Measurements from ENCODE around the gene SCLY.

Gene SCLY

DNA sequence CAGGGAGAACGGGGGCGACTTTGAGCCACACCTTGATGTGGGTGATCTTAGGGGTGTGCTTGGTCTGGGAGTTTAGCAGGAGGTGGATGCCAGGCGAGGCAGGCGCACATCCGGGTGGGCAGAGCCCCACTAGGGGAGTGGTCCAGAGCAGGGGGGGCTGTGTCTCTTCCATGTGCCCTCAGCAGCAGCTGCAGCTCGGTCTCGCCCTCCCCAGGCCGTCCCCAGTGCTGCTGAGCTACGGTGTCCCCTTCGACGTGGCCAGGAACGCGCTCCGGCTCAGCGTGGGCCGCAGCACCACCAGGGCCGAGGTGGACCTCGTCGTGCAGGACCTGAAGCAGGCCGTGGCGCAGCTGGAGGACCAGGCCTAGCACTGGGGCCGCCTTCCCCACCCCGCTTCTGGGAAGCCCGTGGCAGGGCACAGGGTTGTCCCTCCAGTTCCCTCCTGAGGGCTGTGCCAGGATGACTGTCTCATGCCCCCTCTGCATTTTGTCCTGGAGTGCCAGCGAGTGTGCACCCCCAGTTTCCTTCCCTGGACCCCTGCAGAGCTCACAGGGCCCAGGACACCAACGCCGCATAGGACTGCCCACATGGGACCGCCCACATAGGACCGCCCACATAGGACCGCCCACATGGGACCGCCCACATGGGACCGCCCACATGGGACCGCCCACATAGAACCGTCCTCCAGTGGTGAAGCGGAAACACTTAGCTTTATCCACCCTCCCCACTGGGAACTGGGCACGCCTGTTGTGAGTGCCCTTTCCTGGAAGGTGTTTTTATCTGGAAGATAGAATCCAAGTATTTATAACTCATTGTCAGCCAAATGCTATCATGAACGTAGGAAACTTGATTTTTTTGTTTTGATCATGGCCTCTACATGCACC lies 37.4 kb downstream of the SCLY start:
- H3K4me3 ChIP-seq (ENCODE audit: low read depth, low read length): no peak overlapping the region
- peaks cover 21% of the 10 kb centered on the region for H3K4me1 ChIP-seq (ENCODE audit: control insufficient read depth, insufficient read depth, low read length)
- no peak overlapping the region for H3K27ac ChIP-seq (ENCODE audit: low read depth, low read length)
- peaks cover 9% of the 10 kb centered on the region; the same call in 1 of the 2 replicates for H3K36me3 ChIP-seq (ENCODE audit: control insufficient read depth, insufficient read depth, low read length)
- no peaks in the 10 kb centered on the region for H3K27me3 ChIP-seq (ENCODE audit: control insufficient read depth, insufficient read depth, low read length)
- no peaks in the 10 kb centered on the region for H3K9me3 ChIP-seq (ENCODE audit: control insufficient read depth, insufficient read depth, low read depth, low read length)
- H3K9ac ChIP-seq (ENCODE audit: low read length): no peak overlapping the region

DNA sequence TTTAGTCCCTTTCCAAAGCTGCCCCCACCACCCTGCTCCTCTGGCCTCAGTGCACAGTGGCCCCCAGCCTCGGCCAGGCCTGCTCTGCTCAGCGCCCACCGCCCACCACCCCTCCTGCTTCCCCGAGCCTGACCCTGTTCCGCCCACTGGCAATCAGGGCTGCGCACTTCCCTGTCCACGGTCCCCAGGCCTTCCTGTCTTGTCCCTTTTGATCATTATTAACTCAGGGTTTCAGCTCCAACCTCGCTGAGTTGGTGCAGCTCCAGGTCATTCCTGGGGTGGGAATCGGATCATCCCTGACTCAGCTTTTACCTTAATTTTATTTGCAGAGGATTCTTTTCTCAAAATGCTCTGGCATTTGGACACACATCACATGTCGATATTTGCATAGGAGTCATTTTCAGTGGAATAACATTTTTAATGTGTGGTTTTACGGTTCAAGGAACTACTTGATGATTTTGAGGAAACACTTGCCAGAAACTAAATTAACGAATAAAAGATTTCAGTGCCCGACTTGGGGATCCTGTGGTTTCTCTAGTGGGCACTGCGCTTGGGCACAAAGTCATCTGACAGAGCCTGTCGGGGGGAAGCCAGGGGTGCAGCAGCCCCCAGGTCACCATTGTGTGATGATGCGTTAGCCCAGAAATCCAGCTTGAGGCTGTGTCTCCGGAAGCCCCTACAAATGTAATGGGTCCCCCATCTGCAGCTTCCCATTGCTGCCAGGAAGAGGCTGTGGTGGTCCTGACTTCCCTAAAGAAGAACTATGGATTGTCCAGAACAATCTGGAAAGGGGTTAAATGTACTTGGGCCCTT lies 38.3 kb downstream of the SCLY start:
- H3K27me3 ChIP-seq (ENCODE audit: control insufficient read depth, insufficient read depth, low read length): no peaks in the 10 kb centered on the region
- no peak overlapping the region for H3K27ac ChIP-seq (ENCODE audit: low read depth, low read length)
- H3K4me3 ChIP-seq (ENCODE audit: low read depth, low read length): no peak overlapping the region
- peaks cover 21% of the 10 kb centered on the region for H3K4me1 ChIP-seq (ENCODE audit: control insufficient read depth, insufficient read depth, low read length)
- H3K9me3 ChIP-seq (ENCODE audit: control insufficient read depth, insufficient read depth, low read depth, low read length): no peaks in the 10 kb centered on the region
- peaks cover 9% of the 10 kb centered on the region; the same call in 1 of the 2 replicates for H3K36me3 ChIP-seq (ENCODE audit: control insufficient read depth, insufficient read depth, low read length)
- H3K9ac ChIP-seq (ENCODE audit: low read length): no peak overlapping the region

GRCh38 chr2:238099714-238100048 lies 38.9 kb downstream of the SCLY start:
- H3K27me3 ChIP-seq (ENCODE audit: control insufficient read depth, insufficient read depth, low read length): no peaks in the 10 kb centered on the region
- H3K9me3 ChIP-seq (ENCODE audit: control insufficient read depth, insufficient read depth, low read depth, low read length): no peaks in the 10 kb centered on the region
- H3K36me3 ChIP-seq (ENCODE audit: control insufficient read depth, insufficient read depth, low read length): peaks cover 5% of the 10 kb centered on the region; the same call in 1 of the 2 replicates
- H3K27ac ChIP-seq (ENCODE audit: low read depth, low read length): no peak overlapping the region
- H3K9ac ChIP-seq (ENCODE audit: low read length): no peak overlapping the region
- no peak overlapping the region for H3K4me3 ChIP-seq (ENCODE audit: low read depth, low read length)
- peaks cover 21% of the 10 kb centered on the region for H3K4me1 ChIP-seq (ENCODE audit: control insufficient read depth, insufficient read depth, low read length)

GRCh38 chr2:238100049-238100820 lies 39.4 kb downstream of the SCLY start, which contains the start of gene ESPNL:
Gene ESPNL, plus strand, starts transcription at chr2:238100340. Its CDS starts 80 bp downstream, at chr2:238100420.
- H3K27me3 ChIP-seq (ENCODE audit: control insufficient read depth, insufficient read depth, low read length): no peaks in the 10 kb centered on the region
- no peak within 1 kb of the TSS for H3K9ac ChIP-seq (ENCODE audit: low read length)
- peaks cover 2% of the 10 kb centered on the region; the same call in 1 of the 2 replicates for H3K36me3 ChIP-seq (ENCODE audit: control insufficient read depth, insufficient read depth, low read length)
- H3K27ac ChIP-seq (ENCODE audit: low read depth, low read length): no peak within 1 kb of the TSS
- no peaks in the 10 kb centered on the region for H3K9me3 ChIP-seq (ENCODE audit: control insufficient read depth, insufficient read depth, low read depth, low read length)
- H3K4me3 ChIP-seq (ENCODE audit: low read depth, low read length): no peak within 1 kb of the TSS
- peaks cover 21% of the 10 kb centered on the region for H3K4me1 ChIP-seq (ENCODE audit: control insufficient read depth, insufficient read depth, low read length)

- peaks cover 19% of the 10 kb centered on the region for H3K4me1 ChIP-seq (ENCODE audit: control insufficient read depth, insufficient read depth, low read length)
- H3K9ac ChIP-seq (ENCODE audit: low read length): no peak overlapping the region
- H3K27me3 ChIP-seq (ENCODE audit: control insufficient read depth, insufficient read depth, low read length): no peaks in the 10 kb centered on the region
- H3K9me3 ChIP-seq (ENCODE audit: control insufficient read depth, insufficient read depth, low read depth, low read length): no peaks in the 10 kb centered on the region
- no peak overlapping the region for H3K27ac ChIP-seq (ENCODE audit: low read depth, low read length)
- H3K4me3 ChIP-seq (ENCODE audit: low read depth, low read length): no peak overlapping the region
- H3K36me3 ChIP-seq (ENCODE audit: control insufficient read depth, insufficient read depth, low read length): no peaks in the 10 kb centered on the region
These were observed 40.3 kb downstream of the SCLY start for GRCh38 chr2:238100821-238101771.

DNA sequence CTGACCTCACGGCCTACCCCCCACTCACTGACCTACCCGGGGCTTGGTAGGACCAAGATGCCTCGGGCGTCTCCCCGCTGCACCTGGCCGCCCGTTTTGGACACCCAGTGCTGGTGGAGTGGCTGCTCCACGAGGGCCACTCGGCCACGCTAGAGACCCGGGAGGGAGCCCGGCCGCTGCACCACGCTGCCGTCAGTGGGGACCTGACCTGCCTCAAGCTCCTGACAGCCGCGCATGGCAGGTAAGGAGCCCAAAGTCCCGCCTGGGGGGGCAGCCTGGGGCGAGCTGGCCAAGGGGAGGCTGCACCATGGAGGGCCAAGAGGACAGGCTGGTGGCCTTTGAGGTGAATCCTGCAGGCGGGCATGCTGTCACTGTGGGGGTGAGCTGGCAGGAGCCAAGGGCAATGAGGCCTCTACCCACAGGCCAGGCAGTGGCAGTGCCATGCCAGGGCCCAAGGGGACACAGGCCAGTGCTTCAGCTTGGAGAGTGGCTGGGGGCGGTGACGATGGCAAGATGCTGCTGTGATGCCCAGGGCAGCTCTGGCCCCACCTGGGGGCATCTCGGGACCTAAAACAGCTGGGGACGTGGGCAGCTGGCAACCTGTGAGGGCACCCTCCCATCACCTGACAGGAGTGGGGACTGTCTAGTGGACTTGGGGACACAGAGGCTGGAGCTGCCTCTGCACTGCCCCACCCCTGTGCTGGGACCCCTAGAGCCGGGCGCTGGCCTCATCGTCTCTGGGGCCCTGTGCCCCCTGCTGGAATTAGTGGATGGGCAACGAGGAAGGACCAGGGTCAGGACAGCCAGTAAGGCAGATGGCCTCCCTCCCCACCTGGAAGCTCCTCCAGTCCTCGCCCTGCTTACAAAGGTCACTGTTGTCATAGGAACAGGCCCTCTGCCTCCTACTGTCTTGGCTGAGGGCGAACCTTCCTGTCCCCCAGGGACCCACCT lies 41.4 kb downstream of the SCLY start:
- Histone ChIP-seq H3K4me3 (ENCODE audit: low read depth, low read length) (no peak overlapping the region), H3K27me3 (ENCODE audit: control insufficient read depth, insufficient read depth, low read length) (no peaks in the 10 kb centered on the region), H3K9me3 (ENCODE audit: control insufficient read depth, insufficient read depth, low read depth, low read length) (no peaks in the 10 kb centered on the region), H3K4me1 (ENCODE audit: control insufficient read depth, insufficient read depth, low read length) (peaks cover 18% of the 10 kb centered on the region), H3K27ac (ENCODE audit: low read depth, low read length) (no peak overlapping the region), H3K9ac (ENCODE audit: low read length) (no peak overlapping the region), H3K36me3 (ENCODE audit: control insufficient read depth, insufficient read depth, low read length) (no peaks in the 10 kb centered on the region)

GRCh38 chr2:238102865-238103264 lies 42.1 kb downstream of the SCLY start:
- Histone ChIP-seq H3K4me3 (ENCODE audit: low read depth, low read length) (no peak overlapping the region), H3K27ac (ENCODE audit: low read depth, low read length) (no peak overlapping the region), H3K36me3 (ENCODE audit: control insufficient read depth, insufficient read depth, low read length) (no peaks in the 10 kb centered on the region), H3K9me3 (ENCODE audit: control insufficient read depth, insufficient read depth, low read depth, low read length) (no peaks in the 10 kb centered on the region), H3K27me3 (ENCODE audit: control insufficient read depth, insufficient read depth, low read length) (no peaks in the 10 kb centered on the region), H3K9ac (ENCODE audit: low read length) (no peak overlapping the region), H3K4me1 (ENCODE audit: control insufficient read depth, insufficient read depth, low read length) (peaks cover 23% of the 10 kb centered on the region)

DNA sequence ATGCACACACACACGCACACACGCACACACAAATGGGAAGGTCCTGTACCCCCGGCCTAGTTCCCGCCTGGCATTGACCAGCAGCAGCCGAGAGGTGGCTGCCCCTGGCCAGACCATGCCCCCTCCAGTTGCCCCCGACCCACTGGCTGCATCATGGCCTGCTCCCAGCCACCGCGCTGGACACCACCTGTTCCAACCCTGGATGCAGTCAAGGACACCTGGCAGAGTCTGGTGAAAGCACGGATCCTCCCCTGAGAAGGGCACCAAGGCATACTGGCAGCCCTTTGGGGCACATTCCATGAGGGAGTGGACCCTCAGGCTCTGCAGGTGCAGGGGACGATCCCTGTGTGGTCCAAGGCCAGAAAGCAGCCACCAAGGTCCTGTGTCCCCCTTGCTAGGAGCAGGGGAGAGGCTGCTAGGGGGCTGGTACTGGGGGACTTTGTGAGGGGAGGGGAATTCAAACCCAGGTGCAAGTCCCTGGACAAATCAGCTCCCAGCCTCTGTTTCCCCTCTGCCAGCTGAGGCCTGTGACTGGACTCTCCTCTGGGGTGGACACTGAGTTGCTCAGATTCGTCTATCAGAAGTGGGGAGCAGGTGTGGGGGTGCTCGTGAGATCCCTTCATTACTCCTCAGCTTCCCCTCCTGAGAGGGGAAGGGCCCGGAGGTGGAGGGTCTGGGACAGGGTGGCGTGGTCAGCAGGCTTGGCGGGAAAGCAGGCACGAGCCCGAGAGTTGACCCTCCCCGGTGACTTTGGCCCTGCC lies 42.8 kb downstream of the SCLY start:
- Histone ChIP-seq H3K4me1 (ENCODE audit: control insufficient read depth, insufficient read depth, low read length) (peaks cover 22% of the 10 kb centered on the region), H3K9ac (ENCODE audit: low read length) (no peak overlapping the region), H3K9me3 (ENCODE audit: control insufficient read depth, insufficient read depth, low read depth, low read length) (no peaks in the 10 kb centered on the region), H3K27ac (ENCODE audit: low read depth, low read length) (no peak overlapping the region), H3K4me3 (ENCODE audit: low read depth, low read length) (no peak overlapping the region), H3K27me3 (ENCODE audit: control insufficient read depth, insufficient read depth, low read length) (no peaks in the 10 kb centered on the region), H3K36me3 (ENCODE audit: control insufficient read depth, insufficient read depth, low read length) (no peaks in the 10 kb centered on the region)

DNA sequence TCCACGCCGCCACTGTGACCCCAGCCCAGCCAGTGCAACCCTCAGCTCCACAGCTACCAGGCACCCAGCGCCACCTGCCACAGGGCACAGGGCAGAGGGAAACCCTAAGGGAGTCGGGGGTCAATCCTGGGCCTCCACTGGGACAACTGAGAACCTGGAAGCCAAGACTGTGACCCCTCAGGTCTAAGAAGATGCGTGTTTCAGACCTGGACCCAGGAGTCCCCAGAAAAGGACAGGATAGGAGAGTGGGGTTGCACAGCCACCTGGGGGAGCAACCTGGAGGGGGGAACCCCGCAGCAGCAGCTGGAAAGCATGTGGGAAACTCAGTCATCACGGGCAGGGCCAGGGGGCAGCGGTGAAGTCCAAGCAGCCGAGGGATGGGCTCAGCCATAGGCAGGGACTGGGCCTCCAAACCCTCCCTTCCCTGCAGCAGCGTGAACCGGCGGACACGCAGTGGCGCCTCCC lies 43.5 kb downstream of the SCLY start:
- no peak overlapping the region for H3K9ac ChIP-seq (ENCODE audit: low read length)
- H3K27me3 ChIP-seq (ENCODE audit: control insufficient read depth, insufficient read depth, low read length): no peaks in the 10 kb centered on the region
- no peak overlapping the region for H3K4me3 ChIP-seq (ENCODE audit: low read depth, low read length)
- no peaks in the 10 kb centered on the region for H3K9me3 ChIP-seq (ENCODE audit: control insufficient read depth, insufficient read depth, low read depth, low read length)
- H3K27ac ChIP-seq (ENCODE audit: low read depth, low read length): no peak overlapping the region
- no peaks in the 10 kb centered on the region for H3K36me3 ChIP-seq (ENCODE audit: control insufficient read depth, insufficient read depth, low read length)
- H3K4me1 ChIP-seq (ENCODE audit: control insufficient read depth, insufficient read depth, low read length): peaks cover 25% of the 10 kb centered on the region

Measured in HUES6 (cell line).